ENCODE results near the gene TENM4.

Gene TENM4

GRCh38 chr11:79028225-79028624 lies 412.6 kb downstream of the TENM4 start:
- DNase-seq (no peak), ATAC-seq (ENCODE audit: insufficient read depth, low read depth) (no peak)

GRCh38 chr11:79026803-79027445 lies 413.9 kb downstream of the TENM4 start:
- Histone ChIP-seq H3K79me2 (ENCODE audit: insufficient read depth, low read length) (no peaks in the 10 kb centered on the region), H3K27ac (ENCODE audit: low read length) (no peak overlapping the region), H3K36me3 (ENCODE audit: insufficient read depth, low read length) (no peaks in the 10 kb centered on the region), H3K9ac (ENCODE audit: low read depth, low read length) (no peak overlapping the region), H3K4me1 (ENCODE audit: insufficient read depth, low read length) (no peaks in the 10 kb centered on the region; the same call in 1 of the 2 replicates), H3K27me3 (ENCODE audit: insufficient read depth, low read length, poor library complexity) (peaks cover 22% of the 10 kb centered on the region), H2AFZ (ENCODE audit: low read depth, low read length) (no peak overlapping the region), H3K4me3 (ENCODE audit: low read depth in 1 of 2, low read length in 2 of 2) (no peak overlapping the region), H3K4me2 (ENCODE audit: insufficient read depth, low read length) (no peak overlapping the region), H3K9me3 (ENCODE audit: insufficient read depth, low read length, severe bottlenecking) (no peaks in the 10 kb centered on the region), H4K20me1 (ENCODE audit: insufficient read depth, low read length) (no peaks in the 10 kb centered on the region)
- no peak for DNase-seq
- no peak for ATAC-seq (ENCODE audit: insufficient read depth, low read depth)
- TF ChIP-seq CTCF (IDR thresholded peaks at IDR 0.05; ENCODE audit: borderline replicate concordance, extremely low read depth, low read length, poor library complexity, severe bottlenecking) (no peak), EZH2 (IDR thresholded peaks at IDR 0.05; ENCODE audit: borderline replicate concordance, low read depth, low read length, severe bottlenecking) (no peak)

More at GRCh38 chr11:79028225-79028624, 412.6 kb downstream of the TENM4 start:
- Histone ChIP-seq H3K4me3 (ENCODE audit: low read depth in 1 of 2, low read length in 2 of 2) (no peak overlapping the region), H3K4me1 (ENCODE audit: insufficient read depth, low read length) (no peaks in the 10 kb centered on the region; the same call in 1 of the 2 replicates), H3K79me2 (ENCODE audit: insufficient read depth, low read length) (no peaks in the 10 kb centered on the region), H3K36me3 (ENCODE audit: insufficient read depth, low read length) (no peaks in the 10 kb centered on the region), H3K9me3 (ENCODE audit: insufficient read depth, low read length, severe bottlenecking) (no peaks in the 10 kb centered on the region), H3K27ac (ENCODE audit: low read length) (no peak overlapping the region), H2AFZ (ENCODE audit: low read depth, low read length) (no peak overlapping the region), H3K9ac (ENCODE audit: low read depth, low read length) (no peak overlapping the region), H3K27me3 (ENCODE audit: insufficient read depth, low read length, poor library complexity) (peaks cover 22% of the 10 kb centered on the region), H3K4me2 (ENCODE audit: insufficient read depth, low read length) (no peak overlapping the region), H4K20me1 (ENCODE audit: insufficient read depth, low read length) (no peaks in the 10 kb centered on the region)
- TF ChIP-seq EZH2 (IDR thresholded peaks at IDR 0.05; ENCODE audit: borderline replicate concordance, low read depth, low read length, severe bottlenecking) (no peak), CTCF (IDR thresholded peaks at IDR 0.05; ENCODE audit: borderline replicate concordance, extremely low read depth, low read length, poor library complexity, severe bottlenecking) (no peak)

- Histone ChIP-seq H3K4me2 (ENCODE audit: insufficient read depth, low read length) (no peak overlapping the region), H3K27me3 (ENCODE audit: insufficient read depth, low read length, poor library complexity) (peaks cover 15% of the 10 kb centered on the region), H2AFZ (ENCODE audit: low read depth, low read length) (no peak overlapping the region), H3K79me2 (ENCODE audit: insufficient read depth, low read length) (no peaks in the 10 kb centered on the region), H3K9me3 (ENCODE audit: insufficient read depth, low read length, severe bottlenecking) (no peaks in the 10 kb centered on the region), H3K9ac (ENCODE audit: low read depth, low read length) (no peak overlapping the region), H3K36me3 (ENCODE audit: insufficient read depth, low read length) (no peaks in the 10 kb centered on the region), H3K4me3 (ENCODE audit: low read depth in 1 of 2, low read length in 2 of 2) (no peak overlapping the region), H4K20me1 (ENCODE audit: insufficient read depth, low read length) (no peaks in the 10 kb centered on the region), H3K4me1 (ENCODE audit: insufficient read depth, low read length) (no peaks in the 10 kb centered on the region; the same call in 1 of the 2 replicates), H3K27ac (ENCODE audit: low read length) (no peak overlapping the region)
- TF ChIP-seq CTCF (IDR thresholded peaks at IDR 0.05; ENCODE audit: borderline replicate concordance, extremely low read depth, low read length, poor library complexity, severe bottlenecking) (no peak), EZH2 (IDR thresholded peaks at IDR 0.05; ENCODE audit: borderline replicate concordance, low read depth, low read length, severe bottlenecking) (no peak)
- DNase-seq (no peak), ATAC-seq (ENCODE audit: insufficient read depth, low read depth) (no peak)
Observed at GRCh38 chr11:79025622-79026021, 415.2 kb downstream of the TENM4 start.

Measured in DND-41 (cell line).